HG02678 (cell line): ENCODE measurements around the gene TSPAN4.

ENCODE experiments used
- ATAC-seq: cut with Tn5 transposase; IDR thresholded peaks from one replicate; pipeline ENCODE4 v1.9.1; 2021; ENCODE audit warnings: mild to moderate bottlenecking, moderate library complexity; ENCODE audit not compliant: unreplicated experiment

TSPAN4 gene

DNA sequence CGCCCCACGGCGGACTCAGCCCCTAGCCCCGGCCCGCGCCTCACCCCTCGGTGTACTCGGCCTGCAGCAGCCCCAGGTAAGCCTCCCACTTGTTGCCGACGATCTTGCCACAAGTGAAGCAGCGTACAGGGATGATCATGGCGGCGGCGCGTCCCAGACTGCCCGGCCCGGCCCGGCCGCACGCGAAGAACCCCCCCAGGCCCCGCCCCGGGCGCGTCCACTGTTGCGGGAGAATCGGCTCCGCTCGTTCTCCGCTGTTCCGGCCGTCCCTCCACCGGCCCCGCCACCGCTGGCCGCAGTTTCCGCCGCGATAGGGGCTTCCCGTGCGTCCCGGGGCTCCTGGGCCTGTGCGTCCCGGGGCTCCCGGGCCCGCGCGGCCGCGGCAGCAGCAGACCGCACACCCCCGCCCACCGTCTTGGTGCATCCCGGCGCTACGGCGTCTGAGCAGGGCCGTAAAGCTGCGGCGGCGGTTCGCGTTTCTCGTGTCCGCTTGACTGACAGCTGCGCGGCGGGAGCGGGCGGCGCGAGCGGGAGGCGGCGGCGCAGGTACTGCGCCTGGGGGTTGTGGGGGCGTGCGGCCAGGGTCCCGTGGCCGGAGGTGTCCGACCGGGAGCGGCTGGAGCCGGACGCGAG lies at the start of gene TSPAN4, which contains the start of gene POLR2L:
TSPAN4 (plus strand) TSS at position 483 of the 633 bp plus-strand sequence. CDS start 7,453 bp downstream, outside the sequence.
POLR2L (minus strand) TSS at position 160 of the 633 bp plus-strand sequence; CDS start at position 139, 21 bp downstream.
- peak; percentile 67 for ATAC-seq

- no peak for ATAC-seq
Observed at GRCh38 chr11:792873-793272, 49.8 kb upstream of the TSPAN4 start.

GRCh38 chr11:793556-793955 lies 49.1 kb upstream of the TSPAN4 start:
- no peak for ATAC-seq

DNA sequence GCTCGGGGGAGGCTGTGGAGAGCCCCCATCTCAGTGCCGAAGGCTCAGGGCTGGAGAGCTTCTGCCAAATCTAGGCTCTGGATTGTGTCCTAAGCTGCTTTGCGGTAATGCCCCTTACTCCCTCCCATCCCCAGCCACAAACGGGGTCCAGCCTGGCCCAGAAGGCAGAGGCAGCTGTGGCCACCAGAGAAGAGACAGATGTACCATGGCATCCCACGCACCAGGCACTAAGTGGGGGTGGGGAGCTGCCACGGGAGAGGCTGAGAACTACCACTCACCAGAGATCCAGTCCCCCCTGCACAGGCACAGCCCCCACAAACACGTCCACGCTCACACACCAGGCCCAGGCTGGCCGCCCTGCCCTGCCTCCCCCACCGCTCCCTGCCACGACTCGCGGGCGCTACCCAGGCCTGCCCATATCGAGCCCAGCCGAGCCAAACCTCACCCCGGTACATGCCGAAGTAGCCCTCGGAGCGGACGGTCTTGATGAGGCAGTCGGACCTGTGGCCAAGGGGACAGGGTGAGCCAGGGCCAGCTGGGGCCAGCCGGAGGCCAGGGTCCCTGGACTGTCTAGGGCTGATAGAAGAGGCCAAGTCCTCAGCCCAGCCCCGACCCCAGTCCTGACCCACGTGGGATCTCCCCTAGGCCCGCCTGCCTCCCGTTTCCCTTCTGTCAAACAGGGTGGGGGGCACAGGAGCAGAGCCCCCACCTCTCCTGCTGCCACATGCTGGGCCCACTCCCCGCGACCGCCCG lies 48.5 kb upstream of the TSPAN4 start:
- ATAC-seq = no peak

DNA sequence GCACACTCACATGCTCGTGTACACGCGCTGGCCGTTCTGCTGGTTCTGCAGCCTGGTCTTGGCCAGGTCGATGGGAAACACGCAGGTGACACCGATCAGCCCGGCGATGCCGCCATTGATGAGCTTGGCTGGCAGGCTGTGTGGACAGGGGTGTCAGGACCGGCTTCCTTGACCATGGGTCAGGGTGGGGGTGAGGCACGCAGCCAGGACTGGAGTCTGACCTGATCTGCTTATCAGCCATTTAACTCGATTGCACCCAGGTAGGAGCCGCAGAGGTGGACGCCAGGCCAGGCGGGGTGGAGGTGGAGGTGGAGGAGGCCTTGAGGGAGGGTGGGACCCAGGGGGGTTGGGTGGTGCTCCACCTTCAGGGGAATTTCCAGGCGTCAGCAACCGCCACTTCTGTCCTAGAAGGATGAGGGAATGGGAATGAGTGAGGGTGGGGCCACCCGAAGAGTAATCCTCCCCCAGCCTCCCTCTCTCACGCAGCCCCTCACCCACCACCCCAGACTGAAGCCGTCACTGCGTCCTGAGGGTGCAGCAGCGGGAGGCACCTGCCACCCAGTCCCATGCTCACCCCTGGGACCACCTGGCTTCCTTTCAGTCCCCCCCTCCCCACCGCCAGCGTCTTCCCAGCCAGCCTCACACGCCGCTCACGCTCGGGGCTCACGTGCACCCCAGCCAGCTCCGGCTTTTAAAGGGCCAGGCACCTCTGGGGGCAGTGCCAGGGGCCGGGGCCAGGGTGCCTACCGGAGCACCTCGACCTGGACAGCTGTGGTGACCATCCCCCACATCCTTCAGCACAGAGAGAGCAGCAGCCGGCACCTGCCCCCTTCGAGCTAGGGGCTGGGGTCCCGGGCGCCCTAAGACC lies 47.7 kb upstream of the TSPAN4 start:
- ATAC-seq = no peak

GRCh38 chr11:795634-796564 lies 46.8 kb upstream of the TSPAN4 start:
- ATAC-seq = no peak

DNA sequence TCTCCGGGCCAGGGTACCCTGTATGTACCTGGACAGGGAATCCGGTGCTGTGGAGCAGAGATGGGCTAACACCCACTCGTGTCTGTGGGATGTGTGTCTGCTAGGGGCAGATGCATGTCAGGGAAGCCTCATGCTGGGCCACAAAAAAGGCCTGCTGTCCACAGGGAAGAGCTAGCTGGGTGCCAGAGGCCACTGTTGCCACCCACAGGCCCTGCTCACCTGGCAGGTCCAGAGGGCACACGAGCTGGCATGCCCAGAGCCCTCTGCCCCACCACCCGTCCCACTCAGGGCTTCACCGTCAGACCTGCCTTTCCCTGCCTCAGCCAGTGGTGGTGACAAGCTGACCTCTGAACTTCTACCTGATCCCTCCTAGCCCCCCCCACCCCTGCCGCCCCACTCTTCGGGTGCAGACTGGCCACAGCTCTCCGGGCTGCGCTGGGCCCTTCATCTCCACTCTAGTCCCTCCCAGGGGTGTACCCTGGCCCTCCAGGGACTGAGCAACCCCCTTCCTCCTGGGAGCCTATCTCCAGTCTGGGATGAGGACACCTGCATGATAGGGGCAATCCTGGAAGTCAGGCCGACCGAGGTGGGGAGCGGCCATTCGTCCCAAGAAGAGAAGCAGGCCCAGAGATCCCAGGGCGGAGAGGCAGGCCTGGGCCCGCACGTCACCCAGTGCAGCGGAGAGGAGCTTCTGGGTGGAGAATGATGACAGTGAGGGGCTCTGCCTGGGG lies 45.9 kb upstream of the TSPAN4 start:
- ATAC-seq = no peak

DNA sequence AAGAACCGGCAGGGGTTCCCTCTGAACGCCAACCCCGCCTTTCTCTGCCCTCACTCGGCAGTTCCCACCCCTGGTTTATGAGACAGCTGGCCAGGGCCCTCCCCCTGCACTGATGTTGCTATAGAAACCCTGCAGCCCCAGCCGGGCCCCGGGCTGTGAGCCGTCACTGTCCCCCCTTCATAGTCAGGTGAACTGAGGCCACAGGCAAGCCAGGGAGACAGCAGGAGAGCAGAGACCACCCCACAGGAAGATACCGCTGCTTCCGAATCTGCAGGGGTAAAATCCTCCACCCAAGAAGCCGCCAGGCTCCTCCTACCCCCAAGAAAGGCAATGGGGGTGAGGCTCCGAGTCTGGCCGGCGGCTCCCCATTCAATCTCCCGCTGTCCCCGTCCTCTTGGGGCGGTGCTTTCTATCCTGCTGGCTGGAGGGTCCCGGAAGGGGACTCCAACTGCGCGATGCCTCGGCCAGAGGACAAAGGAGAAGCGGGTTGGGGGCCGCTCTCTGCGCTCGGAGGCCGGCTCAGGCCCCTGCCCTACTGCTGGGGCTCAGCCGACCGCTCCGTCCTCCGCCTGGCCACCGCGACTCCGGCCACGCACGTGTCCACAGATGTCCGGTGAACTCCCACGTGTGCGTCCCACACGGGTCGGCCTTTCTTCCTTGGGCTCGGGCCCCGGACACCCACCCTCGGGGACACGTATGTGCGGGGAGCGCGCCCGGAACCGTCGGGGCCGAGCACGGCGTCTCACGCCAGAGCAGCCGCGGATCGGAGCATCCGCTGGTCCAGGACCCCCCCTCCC lies 45.2 kb upstream of the TSPAN4 start:
- peak; percentile 39 for ATAC-seq

- ATAC-seq = peak; percentile 62
Observed at GRCh38 chr11:798093-798713, 44.4 kb upstream of the TSPAN4 start, which contains the start of gene SLC25A22. Gene SLC25A22, minus strand, starts transcription at chr11:798281. Its CDS starts 3,275 bp downstream, at chr11:795006.

DNA sequence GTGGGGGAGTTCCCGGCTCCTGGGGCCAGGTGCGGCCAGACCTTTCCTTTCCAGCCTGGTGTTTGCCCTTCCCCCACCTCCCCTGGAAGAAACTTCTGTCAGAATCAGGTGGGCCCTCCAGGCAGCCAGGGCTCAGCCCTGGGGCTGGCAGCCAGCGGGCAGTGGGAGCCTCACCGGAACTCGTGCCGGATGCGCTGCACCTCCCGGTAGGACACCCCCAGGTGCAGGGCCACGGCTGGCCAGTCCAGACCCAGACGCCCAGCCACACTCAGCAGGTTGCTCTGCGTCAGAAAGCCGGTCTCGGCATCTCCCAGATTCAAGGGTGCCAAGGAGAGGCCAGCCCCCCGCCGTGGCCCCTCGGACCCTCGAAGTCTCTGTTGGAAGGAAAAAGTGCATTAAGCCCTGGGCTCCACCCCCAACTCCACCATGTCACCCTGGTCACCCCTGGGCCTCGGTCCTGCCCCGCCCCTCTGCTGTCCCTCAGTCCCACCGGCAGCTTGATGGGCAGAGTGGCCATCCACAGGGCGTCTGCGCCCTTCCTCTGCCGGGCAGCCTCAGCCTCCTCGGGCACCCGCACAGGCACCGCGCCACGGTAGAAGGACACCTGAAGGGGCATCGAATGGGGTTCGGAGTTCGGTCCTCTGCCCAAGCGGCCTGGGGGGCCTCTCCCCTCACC lies 42.9 kb upstream of the TSPAN4 start:
- ATAC-seq = no peak

DNA sequence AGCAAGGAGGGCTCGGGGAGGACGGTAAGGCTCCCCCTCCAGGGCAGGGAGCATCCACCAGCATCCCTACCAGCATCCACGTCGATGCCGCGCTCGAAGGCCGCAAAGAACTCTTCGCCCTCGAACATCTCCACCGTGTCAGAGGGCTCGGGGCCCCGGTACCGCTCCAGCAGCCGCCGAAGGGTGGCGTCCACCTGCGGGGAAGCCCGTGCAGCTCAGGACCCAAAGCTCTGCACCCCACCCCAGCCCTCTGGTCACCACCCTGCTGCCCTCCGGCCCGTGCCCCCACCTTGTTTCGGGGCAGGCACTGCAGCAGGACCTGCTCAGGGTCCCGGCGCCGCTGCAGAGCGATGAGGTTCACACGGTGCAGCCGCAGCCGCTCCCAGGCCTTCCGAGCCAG lies 42.2 kb upstream of the TSPAN4 start:
- ATAC-seq = no peak

DNA sequence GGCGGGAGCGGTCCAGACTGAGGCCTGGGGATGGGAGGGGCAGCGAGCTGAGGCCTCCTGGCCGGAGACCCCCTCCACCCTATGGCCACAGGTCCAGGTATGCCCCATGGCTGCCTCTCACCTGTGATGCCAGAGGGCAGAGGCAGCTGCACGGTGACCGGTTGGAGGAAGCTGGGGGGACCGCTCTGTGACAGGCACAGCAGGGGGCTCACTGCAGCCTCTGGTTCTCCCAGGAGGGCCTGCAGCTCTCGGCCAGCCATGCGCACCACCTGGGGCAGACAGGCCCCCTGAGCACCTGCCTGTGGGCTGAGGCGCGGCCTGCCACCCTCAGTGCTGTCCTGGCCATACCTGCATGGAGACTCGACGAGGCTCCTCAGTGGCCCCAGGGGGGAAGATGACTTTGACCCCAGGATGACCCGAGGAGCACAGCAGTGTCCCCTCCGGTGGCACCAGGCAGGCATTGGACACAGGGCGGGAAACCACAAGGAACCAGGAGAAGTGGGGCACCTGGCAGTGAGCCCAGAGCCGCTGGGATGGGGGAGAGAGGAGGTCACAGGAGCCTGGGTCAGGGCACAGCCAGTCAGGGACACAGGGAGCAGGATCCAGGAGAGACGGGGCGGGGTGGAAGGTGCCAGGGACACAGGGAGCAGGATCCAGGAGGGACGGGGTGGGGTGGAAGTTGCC lies 41.4 kb upstream of the TSPAN4 start:
- ATAC-seq = no peak

- no peak for ATAC-seq
Observed at GRCh38 chr11:802018-802617, 40.5 kb upstream of the TSPAN4 start.

- no peak for ATAC-seq
Observed at GRCh38 chr11:802693-803466, 39.8 kb upstream of the TSPAN4 start.

- no peak for ATAC-seq
Observed at GRCh38 chr11:803467-803742, 39.2 kb upstream of the TSPAN4 start.
